GM12872 (cell line): ENCODE measurements around the gene EXD2.

Source experiments
- CTCF ChIP-seq: IDR thresholded peaks from 3 replicates; pipeline ENCODE4 v1.5.1; 2011; ENCODE audit warnings: low read depth, mild to moderate bottlenecking, low read length, moderate library complexity; ENCODE audit not compliant: insufficient read depth

Gene EXD2

GRCh38 chr14:69260190-69260860 is 69.0 kb downstream of the EXD2 start:
- no peak for TF ChIP-seq CTCF

GRCh38 chr14:69260861-69261564 is 69.7 kb downstream of the EXD2 start:
- peak; percentile 64 for TF ChIP-seq CTCF

- TF ChIP-seq CTCF: no peak
These were observed 70.5 kb downstream of the EXD2 start for GRCh38 chr14:69261761-69262331.

GRCh38 chr14:69262516-69262915 is 71.2 kb downstream of the EXD2 start:
- TF ChIP-seq CTCF: no peak

- no peak for TF ChIP-seq CTCF
These were observed 72.1 kb downstream of the EXD2 start for GRCh38 chr14:69263364-69263763.

- TF ChIP-seq CTCF: no peak
These were observed 72.5 kb downstream of the EXD2 start for GRCh38 chr14:69263771-69264170.

GRCh38 chr14:69266572-69267345 is 75.5 kb downstream of the EXD2 start:
- no peak for TF ChIP-seq CTCF
